Pulmonary artery endothelial cell (primary cell): Measurements from ENCODE around the gene CCNL1. TPM values are rescaled to one million over a fixed set of nuclear protein-coding genes. Genes with fewer than 3 reads are reported as not detected.
A peak's percentile ranks its signal among the peaks of the same experiment; 100 is the strongest.
"Not testable (repeated sequence)": the region's sequence is repeated elsewhere in the genome, so short reads cannot be mapped to it uniquely, and the experiment has no call there.

ENCODE experiments used
- DNase-seq: peaks from one replicate; pipeline ENCODE4 v3.0.0-alpha.2; 2011; ENCODE audit warnings: low read depth, low spot score
- total RNA-seq: library from RNA; depleted of rRNA; stranded (reverse); fragments of >200 nt; gene quantifications from 2 replicates; pipeline ENCODE4 v1.2.3, GENCODE V29; 2014

The CCNL1 gene
- total RNA-seq = 95.1 and 143 TPM in 2 replicates

- DNase-seq = peak; percentile 92
Measured at GRCh38 chr3:157159762-157160657, at the start of gene CCNL1. Gene CCNL1, minus strand, starts transcription at chr3:157160147. Its CDS starts 53 bp downstream, at chr3:157160094.

- no peak for DNase-seq
Measured at GRCh38 chr3:157204880-157205279, 44.9 kb upstream of the CCNL1 start.

- no peak for DNase-seq
Measured at GRCh38 chr3:157204431-157204830, 44.5 kb upstream of the CCNL1 start.

GRCh38 chr3:157201648-157202278, 41.8 kb upstream of the CCNL1 start:
- DNase-seq = peak; percentile 17

- DNase-seq = no peak
Measured at GRCh38 chr3:157199841-157200240, 39.9 kb upstream of the CCNL1 start.

- DNase-seq = no peak
Measured at GRCh38 chr3:157195965-157196364, 36.0 kb upstream of the CCNL1 start.

GRCh38 chr3:157191149-157191548, 31.2 kb upstream of the CCNL1 start:
- not testable (repeated sequence) for DNase-seq

GRCh38 chr3:157190380-157190872, 30.5 kb upstream of the CCNL1 start:
- DNase-seq = no peak

- DNase-seq = no peak
Measured at GRCh38 chr3:157188391-157188790, 28.4 kb upstream of the CCNL1 start.

- no peak for DNase-seq
Measured at GRCh38 chr3:157182879-157183278, 22.9 kb upstream of the CCNL1 start.

GRCh38 chr3:157180262-157180661, 20.3 kb upstream of the CCNL1 start:
- DNase-seq = no peak

GRCh38 chr3:157179365-157179803, 19.4 kb upstream of the CCNL1 start:
- no peak for DNase-seq

GRCh38 chr3:157178503-157179364, 18.8 kb upstream of the CCNL1 start:
- DNase-seq = not testable (repeated sequence)

- DNase-seq = not testable (repeated sequence)
Measured at GRCh38 chr3:157177801-157178453, 18.0 kb upstream of the CCNL1 start.

GRCh38 chr3:157176934-157177333, 17.0 kb upstream of the CCNL1 start:
- DNase-seq = no peak

- no peak for DNase-seq
Measured at GRCh38 chr3:157175691-157176507, 16.0 kb upstream of the CCNL1 start.

GRCh38 chr3:157174649-157175498, 14.9 kb upstream of the CCNL1 start:
- peak; percentile 99 for DNase-seq

GRCh38 chr3:157174290-157174648, 14.3 kb upstream of the CCNL1 start:
- no peak for DNase-seq

- not testable (repeated sequence) for DNase-seq
Measured at GRCh38 chr3:157173343-157173742, 13.4 kb upstream of the CCNL1 start.
